ENCODE measurements around the gene GPR107.

DNA sequence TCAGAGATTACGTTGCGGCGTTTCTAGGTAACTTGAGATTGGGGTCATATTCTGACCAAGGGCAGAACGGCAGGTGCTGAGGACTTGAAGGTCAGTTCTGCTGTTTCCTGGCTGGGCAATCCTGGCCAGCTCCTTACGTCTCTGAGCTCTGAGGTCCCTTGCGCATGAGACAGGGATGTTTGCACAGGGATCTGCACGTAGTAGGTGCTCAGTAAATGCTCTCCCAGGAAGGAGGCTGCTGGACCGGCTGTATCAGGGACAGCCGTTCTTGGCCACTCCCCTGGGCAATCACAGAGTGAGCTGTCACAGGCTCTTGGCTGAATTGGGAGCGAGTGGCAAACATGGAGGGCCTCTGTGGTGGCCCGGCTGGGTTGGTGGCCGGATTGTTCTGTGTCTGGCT lies 126.8 kb downstream of the GPR107 start:
- TF ChIP-seq, protein P1, sequence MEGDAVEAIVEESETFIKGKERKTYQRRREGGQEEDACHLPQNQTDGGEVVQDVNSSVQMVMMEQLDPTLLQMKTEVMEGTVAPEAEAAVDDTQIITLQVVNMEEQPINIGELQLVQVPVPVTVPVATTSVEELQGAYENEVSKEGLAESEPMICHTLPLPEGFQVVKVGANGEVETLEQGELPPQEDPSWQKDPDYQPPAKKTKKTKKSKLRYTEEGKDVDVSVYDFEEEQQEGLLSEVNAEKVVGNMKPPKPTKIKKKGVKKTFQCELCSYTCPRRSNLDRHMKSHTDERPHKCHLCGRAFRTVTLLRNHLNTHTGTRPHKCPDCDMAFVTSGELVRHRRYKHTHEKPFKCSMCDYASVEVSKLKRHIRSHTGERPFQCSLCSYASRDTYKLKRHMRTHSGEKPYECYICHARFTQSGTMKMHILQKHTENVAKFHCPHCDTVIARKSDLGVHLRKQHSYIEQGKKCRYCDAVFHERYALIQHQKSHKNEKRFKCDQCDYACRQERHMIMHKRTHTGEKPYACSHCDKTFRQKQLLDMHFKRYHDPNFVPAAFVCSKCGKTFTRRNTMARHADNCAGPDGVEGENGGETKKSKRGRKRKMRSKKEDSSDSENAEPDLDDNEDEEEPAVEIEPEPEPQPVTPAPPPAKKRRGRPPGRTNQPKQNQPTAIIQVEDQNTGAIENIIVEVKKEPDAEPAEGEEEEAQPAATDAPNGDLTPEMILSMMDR (IDR thresholded peaks at IDR 0.05), result no peak
- TF ChIP-seq ZFX (IDR thresholded peaks at IDR 0.05; ENCODE audit: borderline replicate concordance), result no peak
